ENCODE results near the gene TRAK2. TPM values are rescaled to one million over a fixed set of nuclear protein-coding genes. Genes with fewer than 3 reads are reported as not detected.
A peak's percentile ranks its signal among the peaks of the same experiment; 100 is the strongest.

Gene TRAK2
- total and polyA plus RNA-seq, 4 donors = 23.9 to 57.9 (median 32.9) TPM

GRCh38 chr2:201358684-201359083, 92.6 kb downstream of the TRAK2 start:
- peaks cover 15% of the 10 kb centered on the region for H3K36me3 ChIP-seq (ENCODE audit: control insufficient read depth, insufficient read depth, low read length)
- no peaks in the 10 kb centered on the region for H3K27me3 ChIP-seq (ENCODE audit: control insufficient read depth, insufficient read depth, low read length)
- WGBS (ENCODE audit: insufficient coverage) = 94% methylated on average over 7 of the region's 7 CpGs
- H3K9me3 ChIP-seq (ENCODE audit: control insufficient read depth, insufficient read depth, low read length) = no peaks in the 10 kb centered on the region
- H3K4me3 ChIP-seq (ENCODE audit: low read depth, low read length) = no peak overlapping the region
- H3K4me1 ChIP-seq (ENCODE audit: control insufficient read depth, insufficient read depth, low read length) = no peaks in the 10 kb centered on the region
- DNase-seq (ENCODE audit: low read depth in 4 of 6, low spot score in 6 of 6) = no peak
- no peak overlapping the region for H3K27ac ChIP-seq (ENCODE audit: low read depth, low read length)

DNA sequence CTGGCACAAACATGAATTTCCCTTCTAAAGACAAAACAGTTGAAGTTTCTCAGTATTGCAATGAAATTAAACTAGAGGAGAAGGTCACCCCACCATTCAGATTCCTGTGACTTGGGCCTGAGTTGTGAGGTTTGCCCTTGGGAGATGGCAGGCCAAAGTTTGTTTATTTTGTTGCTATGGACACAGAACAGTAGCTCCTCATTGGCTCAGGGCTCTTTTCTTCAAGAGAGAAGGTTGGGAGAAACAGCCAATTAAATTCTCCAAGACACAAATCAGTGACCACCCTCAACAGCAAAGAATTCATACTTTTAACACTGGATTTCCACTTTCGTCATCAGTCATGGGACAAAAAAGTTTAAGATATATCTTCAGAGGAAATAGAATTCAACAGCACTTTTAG, 94.0 kb downstream of the TRAK2 start, which contains the start of gene FLACC1:
TSS of gene FLACC1 (minus strand) at position 125 of the 400 bp plus-strand sequence. CDS start 5,941 bp downstream, outside the sequence.
- Histone ChIP-seq H3K27ac (ENCODE audit: low read depth, low read length) (peak within 1 kb of the TSS; percentile 66), H3K4me3 (ENCODE audit: low read depth, low read length) (peak within 1 kb of the TSS; percentile 5), H3K9me3 (ENCODE audit: control insufficient read depth, insufficient read depth, low read length) (no peaks in the 10 kb centered on the region), H3K27me3 (ENCODE audit: control insufficient read depth, insufficient read depth, low read length) (no peaks in the 10 kb centered on the region), H3K36me3 (ENCODE audit: control insufficient read depth, insufficient read depth, low read length) (peaks cover 3% of the 10 kb centered on the region), H3K4me1 (ENCODE audit: control insufficient read depth, insufficient read depth, low read length) (no peaks in the 10 kb centered on the region)
- DNase-seq (ENCODE audit: low read depth in 4 of 6, low spot score in 6 of 6) = peak; percentile 13 to 74 (median 36)
- WGBS (ENCODE audit: insufficient coverage) = no CpG with 5 or more reads among the region's 1 CpG

DNA sequence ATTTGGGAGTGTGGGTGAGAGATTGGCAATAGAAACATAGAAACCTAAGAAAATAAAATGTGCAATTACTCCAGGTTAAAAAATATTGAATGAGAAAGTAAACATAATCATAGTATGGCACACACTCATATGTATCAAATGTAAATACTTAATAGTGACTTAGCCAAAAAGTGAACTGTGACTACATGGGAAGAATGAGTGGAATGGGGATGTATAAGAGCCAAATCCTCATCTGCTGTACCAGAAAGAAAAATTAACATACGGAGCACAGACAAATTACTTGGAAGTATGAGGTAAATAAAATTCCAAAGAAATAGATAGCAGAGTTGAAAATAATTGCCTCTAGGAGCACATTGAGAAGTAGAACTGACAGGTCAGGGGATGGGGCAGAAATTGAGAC, 98.1 kb downstream of the TRAK2 start:
- no CpG with 5 or more reads among the region's 1 CpG for WGBS (ENCODE audit: insufficient coverage)
- H3K36me3 ChIP-seq (ENCODE audit: control insufficient read depth, insufficient read depth, low read length) = peaks cover 11% of the 10 kb centered on the region
- no peak for DNase-seq (ENCODE audit: low read depth in 4 of 6, low spot score in 6 of 6)
- no peaks in the 10 kb centered on the region for H3K4me1 ChIP-seq (ENCODE audit: control insufficient read depth, insufficient read depth, low read length)
- H3K27ac ChIP-seq (ENCODE audit: low read depth, low read length) = no peak overlapping the region
- no peak overlapping the region for H3K4me3 ChIP-seq (ENCODE audit: low read depth, low read length)
- H3K27me3 ChIP-seq (ENCODE audit: control insufficient read depth, insufficient read depth, low read length) = no peaks in the 10 kb centered on the region
- no peaks in the 10 kb centered on the region for H3K9me3 ChIP-seq (ENCODE audit: control insufficient read depth, insufficient read depth, low read length)

GRCh38 chr2:201350879-201351278, 100.4 kb downstream of the TRAK2 start:
- Histone ChIP-seq H3K27me3 (ENCODE audit: control insufficient read depth, insufficient read depth, low read length) (no peaks in the 10 kb centered on the region), H3K9me3 (ENCODE audit: control insufficient read depth, insufficient read depth, low read length) (no peaks in the 10 kb centered on the region), H3K4me3 (ENCODE audit: low read depth, low read length) (no peak overlapping the region), H3K27ac (ENCODE audit: low read depth, low read length) (no peak overlapping the region), H3K4me1 (ENCODE audit: control insufficient read depth, insufficient read depth, low read length) (no peaks in the 10 kb centered on the region), H3K36me3 (ENCODE audit: control insufficient read depth, insufficient read depth, low read length) (peaks cover 18% of the 10 kb centered on the region)
- DNase-seq (ENCODE audit: low read depth in 4 of 6, low spot score in 6 of 6) = no peak
- WGBS (ENCODE audit: insufficient coverage) = 95% methylated on average over 3 of the region's 4 CpGs

GRCh38 chr2:201349601-201350000, 101.7 kb downstream of the TRAK2 start:
- Histone ChIP-seq H3K4me1 (ENCODE audit: control insufficient read depth, insufficient read depth, low read length) (no peaks in the 10 kb centered on the region), H3K27me3 (ENCODE audit: control insufficient read depth, insufficient read depth, low read length) (no peaks in the 10 kb centered on the region), H3K27ac (ENCODE audit: low read depth, low read length) (no peak overlapping the region), H3K36me3 (ENCODE audit: control insufficient read depth, insufficient read depth, low read length) (peaks cover 18% of the 10 kb centered on the region), H3K9me3 (ENCODE audit: control insufficient read depth, insufficient read depth, low read length) (no peaks in the 10 kb centered on the region), H3K4me3 (ENCODE audit: low read depth, low read length) (no peak overlapping the region)
- DNase-seq (ENCODE audit: low read depth in 4 of 6, low spot score in 6 of 6) = no peak
- 72% methylated on average over 2 of the region's 4 CpGs for WGBS (ENCODE audit: insufficient coverage)

- no peaks in the 10 kb centered on the region for H3K9me3 ChIP-seq (ENCODE audit: control insufficient read depth, insufficient read depth, low read length)
- no peak overlapping the region for H3K27ac ChIP-seq (ENCODE audit: low read depth, low read length)
These were observed 102.5 kb downstream of the TRAK2 start for GRCh38 chr2:201348758-201349157.

GRCh38 chr2:201347138-201347537, 104.1 kb downstream of the TRAK2 start:
- 91% methylated on average over 3 of the region's 4 CpGs for WGBS (ENCODE audit: insufficient coverage)
- H3K36me3 ChIP-seq (ENCODE audit: control insufficient read depth, insufficient read depth, low read length) = peaks cover 18% of the 10 kb centered on the region
- DNase-seq (ENCODE audit: low read depth in 4 of 6, low spot score in 6 of 6) = no peak

More at GRCh38 chr2:201348758-201349157, 102.5 kb downstream of the TRAK2 start:
- DNase-seq (ENCODE audit: low read depth in 4 of 6, low spot score in 6 of 6) = no peak
- Histone ChIP-seq H3K27me3 (ENCODE audit: control insufficient read depth, insufficient read depth, low read length) (no peaks in the 10 kb centered on the region), H3K36me3 (ENCODE audit: control insufficient read depth, insufficient read depth, low read length) (peaks cover 18% of the 10 kb centered on the region), H3K4me3 (ENCODE audit: low read depth, low read length) (no peak overlapping the region), H3K4me1 (ENCODE audit: control insufficient read depth, insufficient read depth, low read length) (no peaks in the 10 kb centered on the region)
- WGBS (ENCODE audit: insufficient coverage) = no CpG with 5 or more reads among the region's 1 CpG

GRCh38 chr2:201345625-201346213, 105.5 kb downstream of the TRAK2 start:
- H3K4me3 ChIP-seq (ENCODE audit: low read depth, low read length) = no peak overlapping the region
- no peak overlapping the region for H3K27ac ChIP-seq (ENCODE audit: low read depth, low read length)
- H3K9me3 ChIP-seq (ENCODE audit: control insufficient read depth, insufficient read depth, low read length) = peaks cover under 1% of the 10 kb centered on the region
- WGBS (ENCODE audit: insufficient coverage) = 86% methylated on average over 6 of the region's 7 CpGs
- H3K36me3 ChIP-seq (ENCODE audit: control insufficient read depth, insufficient read depth, low read length) = peaks cover 13% of the 10 kb centered on the region
- no peak for DNase-seq (ENCODE audit: low read depth in 4 of 6, low spot score in 6 of 6)
- H3K27me3 ChIP-seq (ENCODE audit: control insufficient read depth, insufficient read depth, low read length) = no peaks in the 10 kb centered on the region
- H3K4me1 ChIP-seq (ENCODE audit: control insufficient read depth, insufficient read depth, low read length) = no peaks in the 10 kb centered on the region

More at GRCh38 chr2:201347138-201347537, 104.1 kb downstream of the TRAK2 start:
- Histone ChIP-seq H3K27me3 (ENCODE audit: control insufficient read depth, insufficient read depth, low read length) (no peaks in the 10 kb centered on the region), H3K4me1 (ENCODE audit: control insufficient read depth, insufficient read depth, low read length) (no peaks in the 10 kb centered on the region), H3K9me3 (ENCODE audit: control insufficient read depth, insufficient read depth, low read length) (no peaks in the 10 kb centered on the region), H3K4me3 (ENCODE audit: low read depth, low read length) (no peak overlapping the region), H3K27ac (ENCODE audit: low read depth, low read length) (no peak overlapping the region)

DNA sequence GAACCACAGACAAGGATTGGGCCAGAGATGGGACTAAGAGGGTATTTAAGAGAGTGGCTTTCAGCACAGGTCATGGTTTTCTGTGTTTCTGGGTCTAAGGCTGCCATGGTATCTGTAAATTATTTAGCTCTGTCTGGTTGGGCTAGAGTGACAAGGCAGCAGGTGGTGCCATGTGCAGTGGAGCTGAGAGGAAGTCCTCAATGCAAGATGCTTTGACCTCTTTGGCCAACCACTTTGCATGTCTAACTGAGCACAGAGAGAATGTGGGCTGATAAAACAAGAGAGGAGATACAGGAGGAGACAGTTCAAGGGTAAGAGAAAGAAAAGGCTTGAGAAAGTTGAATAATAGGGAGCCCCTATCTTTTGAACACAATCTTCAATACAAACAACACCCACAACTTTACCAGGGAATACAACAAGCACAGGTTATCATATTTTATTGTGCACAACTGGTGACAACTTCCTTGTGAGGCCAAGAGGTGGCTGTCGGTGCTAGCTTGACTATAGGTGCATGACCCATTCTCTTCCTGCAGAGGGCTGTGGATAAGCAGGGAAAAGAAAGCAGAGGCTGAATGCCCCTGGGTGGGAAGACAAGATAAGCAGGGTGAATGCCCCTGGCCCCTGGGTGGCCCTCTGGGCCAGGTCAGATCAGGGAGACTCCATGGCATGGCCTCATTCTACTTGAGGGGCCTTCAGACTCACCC, 106.4 kb downstream of the TRAK2 start:
- H3K9me3 ChIP-seq (ENCODE audit: control insufficient read depth, insufficient read depth, low read length) = peaks cover 1% of the 10 kb centered on the region
- no peak for DNase-seq (ENCODE audit: low read depth in 4 of 6, low spot score in 6 of 6)
- no peak overlapping the region for H3K4me3 ChIP-seq (ENCODE audit: low read depth, low read length)
- no peak overlapping the region for H3K27ac ChIP-seq (ENCODE audit: low read depth, low read length)
- H3K27me3 ChIP-seq (ENCODE audit: control insufficient read depth, insufficient read depth, low read length) = no peaks in the 10 kb centered on the region
- WGBS (ENCODE audit: insufficient coverage) = 78% methylated on average over 1 of the region's 1 CpG
- no peaks in the 10 kb centered on the region for H3K4me1 ChIP-seq (ENCODE audit: control insufficient read depth, insufficient read depth, low read length)
- peaks cover 9% of the 10 kb centered on the region for H3K36me3 ChIP-seq (ENCODE audit: control insufficient read depth, insufficient read depth, low read length)

DNA sequence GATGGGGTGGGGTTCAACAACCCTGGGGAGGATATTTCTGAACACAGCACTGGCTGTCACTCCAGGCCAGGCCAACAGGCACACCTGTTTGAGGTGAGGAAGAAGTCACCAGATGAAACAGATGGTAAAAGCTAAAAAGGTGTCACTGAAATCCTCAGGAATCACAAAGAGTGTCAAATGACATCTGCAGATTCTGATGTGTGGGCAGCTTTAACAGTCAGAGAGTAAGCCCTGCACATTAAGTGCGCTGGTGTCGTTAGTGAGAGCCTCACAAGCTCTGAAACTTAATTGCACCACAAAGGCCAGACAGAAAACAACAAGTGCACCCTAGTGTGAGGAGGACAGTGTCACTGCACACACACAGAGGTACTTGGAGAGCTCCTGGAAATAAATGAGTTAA, 107.7 kb downstream of the TRAK2 start:
- Histone ChIP-seq H3K27me3 (ENCODE audit: control insufficient read depth, insufficient read depth, low read length) (no peaks in the 10 kb centered on the region), H3K9me3 (ENCODE audit: control insufficient read depth, insufficient read depth, low read length) (peaks cover 1% of the 10 kb centered on the region), H3K27ac (ENCODE audit: low read depth, low read length) (no peak overlapping the region), H3K4me1 (ENCODE audit: control insufficient read depth, insufficient read depth, low read length) (no peaks in the 10 kb centered on the region), H3K4me3 (ENCODE audit: low read depth, low read length) (no peak overlapping the region), H3K36me3 (ENCODE audit: control insufficient read depth, insufficient read depth, low read length) (peaks cover 7% of the 10 kb centered on the region)
- DNase-seq (ENCODE audit: low read depth in 4 of 6, low spot score in 6 of 6) = no peak
- no CpG with 5 or more reads among the region's 2 CpGs for WGBS (ENCODE audit: insufficient coverage)
